KOPT-K1 (cell line): ENCODE results near the gene NPAS3.

Experiments used
- H3K27ac ChIP-seq: fragments of 200-600 bp; sonication (generic); 2 replicates; pipeline ENCODE4 v1.5.1; 2016; ENCODE audit warnings: antibody characterized with exemption, mild to moderate bottlenecking, low read depth, low read length; ENCODE audit not compliant: poor library complexity, severe bottlenecking
- H3K36me3 ChIP-seq: fragments of 200-600 bp; sonication (generic); 2 replicates; pipeline ENCODE4 v1.5.1; 2017; ENCODE audit warnings: antibody characterized with exemption, mild to moderate bottlenecking, low read length, moderate library complexity; ENCODE audit not compliant: insufficient read depth
- H3K9me3 ChIP-seq: fragments of 200-600 bp; sonication (generic); 2 replicates; pipeline ENCODE4 v1.5.1; 2017; ENCODE audit warnings: antibody characterized with exemption, low read length, mild to moderate bottlenecking; ENCODE audit not compliant: insufficient read depth, poor library complexity, severe bottlenecking

The NPAS3 gene

DNA sequence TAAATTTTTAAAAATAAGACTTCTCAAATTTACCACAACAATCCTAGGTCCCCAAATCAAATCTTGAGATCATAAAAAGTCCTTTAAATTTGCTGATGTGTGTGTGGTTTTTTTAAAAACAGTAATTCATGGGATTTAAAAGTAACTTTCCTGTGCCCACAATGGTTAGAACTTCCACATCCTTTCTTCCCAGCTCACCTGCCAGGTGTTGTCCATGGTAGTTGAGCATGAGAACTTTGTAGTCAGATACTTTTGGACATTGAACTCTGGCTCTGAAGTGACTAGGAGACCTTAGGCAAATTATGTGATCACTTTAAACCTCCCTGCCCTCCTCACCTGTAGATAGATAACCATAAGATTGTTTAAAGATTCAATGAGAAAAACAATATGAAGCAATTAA, 253.2 kb downstream of the NPAS3 start:
- Histone ChIP-seq H3K36me3 (no peaks in the 10 kb centered on the region), H3K27ac (no peak overlapping the region), H3K9me3 (no peaks in the 10 kb centered on the region)

DNA sequence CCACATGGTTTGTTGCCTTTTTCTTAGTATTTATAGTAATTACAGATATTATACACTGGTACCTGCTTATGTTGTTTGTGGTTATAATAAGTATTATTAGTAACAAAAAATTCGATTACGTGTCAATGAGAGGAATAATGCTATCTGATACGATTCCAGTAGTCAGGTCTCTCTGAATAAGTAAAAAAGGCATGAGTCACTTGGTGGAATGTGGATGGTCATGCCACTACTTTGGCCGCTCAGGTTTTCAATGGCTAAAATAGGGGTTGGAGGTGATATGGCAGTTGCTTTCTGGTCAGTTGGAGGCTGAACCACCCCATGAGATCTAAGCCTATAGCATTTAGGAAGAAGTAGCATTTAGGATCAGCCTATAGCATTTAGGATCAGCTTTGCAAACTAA, 255.9 kb downstream of the NPAS3 start:
- Histone ChIP-seq H3K36me3 (no peaks in the 10 kb centered on the region), H3K9me3 (no peaks in the 10 kb centered on the region), H3K27ac (no peak overlapping the region)

DNA sequence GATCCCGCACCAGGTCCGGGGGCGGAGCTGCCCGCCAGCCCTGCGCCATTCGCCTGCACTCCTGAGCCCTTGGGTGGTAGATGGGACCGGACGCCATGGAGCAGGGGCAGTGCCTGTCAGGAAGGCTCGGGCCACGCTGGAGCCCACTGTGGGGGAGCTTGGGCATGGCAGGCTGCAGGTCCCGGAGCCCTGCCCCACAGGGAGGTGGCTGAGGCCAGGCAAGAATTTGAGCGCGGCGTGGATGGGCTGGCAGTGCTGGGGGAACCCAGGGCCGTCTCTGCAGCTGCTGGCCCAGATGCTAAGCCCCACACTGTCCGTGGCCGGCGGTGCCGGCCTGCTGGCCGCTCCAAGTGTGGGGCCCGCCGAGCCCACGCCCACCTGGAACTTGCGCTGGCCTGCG, 260.0 kb downstream of the NPAS3 start:
- Histone ChIP-seq H3K27ac (no peak overlapping the region), H3K36me3 (no peaks in the 10 kb centered on the region), H3K9me3 (no peaks in the 10 kb centered on the region)

DNA sequence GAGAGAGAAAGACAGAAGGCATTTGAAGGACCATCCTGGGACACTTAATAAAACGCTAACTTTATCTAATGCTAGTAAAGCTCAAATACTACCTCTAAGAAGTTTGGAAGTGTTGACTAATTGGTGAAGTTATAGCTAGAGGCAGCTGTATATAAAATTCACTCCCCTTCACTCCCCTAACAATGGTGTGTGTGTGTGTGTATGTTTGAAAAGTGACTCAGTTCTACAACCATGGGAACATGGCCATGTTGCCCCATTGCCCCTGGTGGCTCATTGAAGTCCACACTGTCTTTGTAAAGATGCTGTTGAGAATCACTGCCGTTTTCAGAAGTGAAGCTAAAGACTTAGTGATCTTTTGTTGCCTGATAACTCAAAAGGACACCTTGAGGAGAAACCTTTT, 262.4 kb downstream of the NPAS3 start:
- Histone ChIP-seq H3K27ac (no peak overlapping the region), H3K36me3 (no peaks in the 10 kb centered on the region), H3K9me3 (no peaks in the 10 kb centered on the region)

- H3K27ac ChIP-seq, result no peak overlapping the region
- no peaks in the 10 kb centered on the region for H3K36me3 ChIP-seq
- no peaks in the 10 kb centered on the region for H3K9me3 ChIP-seq
Observed at GRCh38 chr14:33206981-33207380, 268.3 kb downstream of the NPAS3 start.

DNA sequence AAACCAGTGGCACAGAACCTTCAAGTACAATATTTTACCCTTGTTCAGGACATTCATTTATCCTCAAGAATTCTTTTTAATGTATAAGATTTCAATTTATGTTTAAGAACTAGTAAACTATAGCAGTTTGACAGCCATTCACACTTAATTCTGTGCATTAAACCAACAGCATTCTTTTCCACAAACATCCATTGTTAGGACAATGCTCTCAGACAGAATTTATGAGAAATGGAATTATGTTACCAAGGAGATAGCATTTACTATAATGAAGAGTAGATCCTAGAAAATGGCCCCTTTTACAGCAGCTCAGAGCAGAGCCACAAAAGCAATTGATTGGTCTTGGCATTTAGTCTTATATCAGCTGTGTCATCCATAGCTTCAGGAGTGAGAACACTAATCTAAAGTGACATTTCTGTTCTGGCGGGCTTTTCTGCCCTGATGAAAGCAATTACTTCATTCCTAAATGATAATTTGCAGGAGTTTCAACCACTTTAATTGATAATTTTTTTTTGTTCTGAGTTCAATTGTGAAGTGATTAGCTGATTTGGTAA, 268.9 kb downstream of the NPAS3 start:
- H3K27ac ChIP-seq, result no peak overlapping the region
- H3K36me3 ChIP-seq, result no peaks in the 10 kb centered on the region
- no peaks in the 10 kb centered on the region for H3K9me3 ChIP-seq

DNA sequence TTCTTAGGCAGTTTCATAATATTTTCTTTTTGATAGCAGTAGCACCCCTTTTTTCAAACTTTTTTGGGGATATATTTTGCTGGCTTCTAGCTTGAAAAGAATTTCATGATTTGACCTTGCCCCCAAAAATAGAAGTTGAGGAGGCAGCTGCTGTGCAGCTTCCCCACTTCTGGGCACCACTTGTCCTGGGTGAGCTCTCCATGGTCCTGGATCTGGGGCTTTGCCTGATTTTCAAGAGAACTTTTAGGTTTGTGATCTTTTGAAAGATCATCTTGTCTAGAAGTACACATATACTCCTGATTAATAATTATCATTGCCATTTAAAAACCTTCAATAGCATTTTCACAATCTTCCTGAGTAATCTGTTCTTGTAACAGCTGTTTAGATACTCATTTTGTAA, 271.6 kb downstream of the NPAS3 start:
- no peaks in the 10 kb centered on the region for H3K36me3 ChIP-seq
- no peak overlapping the region for H3K27ac ChIP-seq
- no peaks in the 10 kb centered on the region for H3K9me3 ChIP-seq

GRCh38 chr14:33218026-33218425, 279.3 kb downstream of the NPAS3 start:
- Histone ChIP-seq H3K9me3 (no peaks in the 10 kb centered on the region), H3K27ac (no peak overlapping the region), H3K36me3 (no peaks in the 10 kb centered on the region)

GRCh38 chr14:33219957-33220356, 281.3 kb downstream of the NPAS3 start:
- no peak overlapping the region for H3K27ac ChIP-seq
- H3K9me3 ChIP-seq, result no peaks in the 10 kb centered on the region
- no peaks in the 10 kb centered on the region for H3K36me3 ChIP-seq

DNA sequence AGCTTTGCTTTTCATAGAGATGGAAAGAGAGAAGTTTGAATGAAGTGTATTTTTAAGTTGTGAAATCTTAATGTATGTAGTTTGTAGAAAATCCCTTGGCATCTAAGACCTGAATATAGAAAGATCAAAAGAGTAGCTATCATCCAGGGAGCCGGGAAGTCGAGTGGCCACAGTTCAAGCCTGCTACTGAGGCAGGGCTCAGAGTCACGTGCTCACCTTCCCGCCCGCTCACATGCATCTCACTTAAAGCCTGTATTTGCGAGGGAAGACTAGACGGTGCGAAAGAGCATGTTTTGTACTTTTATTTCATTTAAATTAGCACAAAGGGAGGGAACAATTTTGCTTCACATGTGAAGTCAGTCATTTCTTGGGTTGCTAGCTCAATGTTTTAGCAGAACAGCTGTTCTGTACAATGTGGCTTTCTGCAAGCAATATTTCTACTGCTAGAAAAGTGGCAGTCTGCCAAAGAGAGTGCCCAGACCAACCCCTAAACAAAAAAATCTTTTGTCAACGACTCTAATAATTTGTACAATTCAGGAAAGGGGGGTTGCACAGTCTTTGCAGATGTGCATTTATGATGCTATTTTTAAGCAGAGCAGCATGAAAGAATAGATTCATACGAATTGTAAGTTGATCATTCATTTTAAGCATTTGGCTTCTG, 290.7 kb downstream of the NPAS3 start:
- no peak overlapping the region for H3K27ac ChIP-seq

DNA sequence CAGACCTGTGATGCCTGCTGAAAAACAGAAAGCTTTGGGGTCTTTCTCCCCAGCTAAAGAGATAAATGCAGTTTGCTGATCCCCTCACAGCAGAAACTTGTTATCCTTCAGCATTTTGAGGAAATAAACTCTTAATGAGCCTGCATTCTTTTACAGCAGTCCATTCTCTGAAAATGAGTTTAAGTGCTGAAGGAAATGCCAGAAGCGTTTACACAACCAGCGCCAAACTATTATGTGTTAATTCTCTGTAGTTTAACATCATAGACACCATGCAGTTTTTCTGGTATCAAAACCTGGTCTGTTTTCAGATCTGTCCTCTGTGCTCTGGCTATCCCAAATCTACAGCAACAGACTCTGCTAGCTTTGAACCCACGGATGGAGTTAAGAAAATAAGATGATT, 291.3 kb downstream of the NPAS3 start:
- Histone ChIP-seq H3K36me3 (no peaks in the 10 kb centered on the region), H3K9me3 (no peaks in the 10 kb centered on the region), H3K27ac (no peak overlapping the region)

More for the DNA sequence above, 290.7 kb downstream of the NPAS3 start:
- H3K36me3 ChIP-seq, result no peaks in the 10 kb centered on the region
- H3K9me3 ChIP-seq, result no peaks in the 10 kb centered on the region

- H3K36me3 ChIP-seq, result no peaks in the 10 kb centered on the region
- no peaks in the 10 kb centered on the region for H3K9me3 ChIP-seq
- H3K27ac ChIP-seq, result no peak overlapping the region
Observed at GRCh38 chr14:33232031-33232430, 293.4 kb downstream of the NPAS3 start.

GRCh38 chr14:33237115-33237740, 298.5 kb downstream of the NPAS3 start:
- H3K9me3 ChIP-seq, result no peaks in the 10 kb centered on the region
- H3K27ac ChIP-seq, result no peak overlapping the region
- H3K36me3 ChIP-seq, result no peaks in the 10 kb centered on the region

GRCh38 chr14:33239465-33239864, 300.8 kb downstream of the NPAS3 start:
- Histone ChIP-seq H3K27ac (no peak overlapping the region), H3K36me3 (no peaks in the 10 kb centered on the region), H3K9me3 (no peaks in the 10 kb centered on the region)

- Histone ChIP-seq H3K36me3 (no peaks in the 10 kb centered on the region), H3K9me3 (no peaks in the 10 kb centered on the region), H3K27ac (no peak overlapping the region)
Observed at GRCh38 chr14:33240466-33240865, 301.8 kb downstream of the NPAS3 start.

DNA sequence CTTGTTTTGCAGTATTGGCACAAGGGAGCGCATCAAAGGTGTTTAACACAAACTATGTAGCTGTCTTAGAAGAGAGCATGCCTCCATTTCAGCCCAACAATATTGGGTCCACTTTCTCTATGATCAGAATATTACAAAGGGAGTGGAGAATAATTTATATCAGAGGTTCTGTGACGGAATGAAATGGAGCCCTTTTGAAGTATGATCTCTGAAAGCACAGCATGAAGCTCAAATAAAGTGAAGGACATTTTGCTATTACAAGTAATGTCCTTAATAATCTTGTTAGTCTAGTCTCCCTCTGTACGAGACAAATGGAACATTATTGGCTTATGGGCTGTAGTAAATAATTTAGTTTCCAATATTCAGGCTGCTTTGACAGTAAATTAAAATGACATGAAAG, 302.7 kb downstream of the NPAS3 start:
- no peak overlapping the region for H3K27ac ChIP-seq
- no peaks in the 10 kb centered on the region for H3K9me3 ChIP-seq

More for the DNA sequence above, 302.7 kb downstream of the NPAS3 start:
- H3K36me3 ChIP-seq, result no peaks in the 10 kb centered on the region
